ACC112 (cell line): ENCODE measurements around the gene SLC17A7.

ENCODE experiments used
- H2AFZ ChIP-seq: fragments of 200-600 bp; sonication (generic); one replicate; pipeline ENCODE4 v1.6.0; 2017; ENCODE audit warnings: antibody characterized with exemption, low read length; ENCODE audit not compliant: unreplicated experiment
- H3K27ac ChIP-seq: fragments of 200-600 bp; sonication (generic); 2 replicates; pipeline ENCODE4 v1.5.1; 2014; ENCODE audit warnings: low read depth, mild to moderate bottlenecking, antibody characterized with exemption, low read length, moderate library complexity
- H3K27me3 ChIP-seq: fragments of 200-600 bp; sonication (generic); 2 replicates; pipeline ENCODE4 v1.6.1; 2014; ENCODE audit warnings: mild to moderate bottlenecking, antibody characterized with exemption, low read length, moderate library complexity, mixed read lengths; ENCODE audit not compliant: insufficient read depth
- H3K36me3 ChIP-seq: fragments of 200-600 bp; sonication (generic); 2 replicates; pipeline ENCODE4 v1.6.1; 2016; ENCODE audit warnings: mild to moderate bottlenecking, antibody characterized with exemption, low read length, moderate library complexity, mixed read lengths; ENCODE audit not compliant: insufficient read depth
- H3K4me1 ChIP-seq: fragments of 200-600 bp; sonication (generic); one replicate; pipeline ENCODE4 v1.6.1; 2016; ENCODE audit warnings: low read length, mixed read lengths; ENCODE audit not compliant: insufficient read depth, unreplicated experiment, control insufficient read depth
- H3K4me3 ChIP-seq: fragments of 200-600 bp; sonication (generic); 2 replicates; pipeline ENCODE4 v1.5.1; 2014; ENCODE audit warnings: mild to moderate bottlenecking, low read depth, low read length
- H3K79me2 ChIP-seq: fragments of 200-600 bp; sonication (generic); one replicate; pipeline ENCODE4 v1.6.0; 2016; ENCODE audit warnings: low read length; ENCODE audit not compliant: control insufficient read depth, unreplicated experiment, insufficient read depth

The SLC17A7 gene

GRCh38 chr19:49425178-49425577 is 16.1 kb downstream of the SLC17A7 start, which contains the start of gene GFY:
Gene GFY, plus strand, starts transcription at chr19:49425388. Its CDS starts 1,043 bp downstream, at chr19:49426431.
- Histone ChIP-seq H3K27me3 (peaks cover 75% of the 10 kb centered on the region), H2AFZ (no peak within 1 kb of the TSS), H3K79me2 (no peaks in the 10 kb centered on the region), H3K27ac (no peak within 1 kb of the TSS), H3K4me3 (no peak within 1 kb of the TSS), H3K4me1 (peaks cover 13% of the 10 kb centered on the region), H3K36me3 (no peaks in the 10 kb centered on the region)

GRCh38 chr19:49423985-49424303 is 17.4 kb downstream of the SLC17A7 start:
- no peak overlapping the region for H3K4me3 ChIP-seq
- no peak overlapping the region for H3K27ac ChIP-seq
- H3K79me2 ChIP-seq = no peaks in the 10 kb centered on the region
- H3K36me3 ChIP-seq = no peaks in the 10 kb centered on the region
- H2AFZ ChIP-seq = no peak overlapping the region
- peaks cover 13% of the 10 kb centered on the region for H3K4me1 ChIP-seq
- peaks cover 78% of the 10 kb centered on the region for H3K27me3 ChIP-seq

- H3K27me3 ChIP-seq = peaks cover 79% of the 10 kb centered on the region
- H3K36me3 ChIP-seq = no peaks in the 10 kb centered on the region
- H3K4me3 ChIP-seq = peak within 1 kb of the TSS; percentile 65
- no peak within 1 kb of the TSS for H3K27ac ChIP-seq
- H3K79me2 ChIP-seq = no peaks in the 10 kb centered on the region
- H2AFZ ChIP-seq = no peak within 1 kb of the TSS
- H3K4me1 ChIP-seq = peaks cover 13% of the 10 kb centered on the region
Measured at GRCh38 chr19:49423071-49423984, 18.0 kb downstream of the SLC17A7 start, which contains the start of gene PTH2. Gene PTH2, minus strand, starts transcription at chr19:49423441. Its CDS starts 102 bp downstream, at chr19:49423339.

DNA sequence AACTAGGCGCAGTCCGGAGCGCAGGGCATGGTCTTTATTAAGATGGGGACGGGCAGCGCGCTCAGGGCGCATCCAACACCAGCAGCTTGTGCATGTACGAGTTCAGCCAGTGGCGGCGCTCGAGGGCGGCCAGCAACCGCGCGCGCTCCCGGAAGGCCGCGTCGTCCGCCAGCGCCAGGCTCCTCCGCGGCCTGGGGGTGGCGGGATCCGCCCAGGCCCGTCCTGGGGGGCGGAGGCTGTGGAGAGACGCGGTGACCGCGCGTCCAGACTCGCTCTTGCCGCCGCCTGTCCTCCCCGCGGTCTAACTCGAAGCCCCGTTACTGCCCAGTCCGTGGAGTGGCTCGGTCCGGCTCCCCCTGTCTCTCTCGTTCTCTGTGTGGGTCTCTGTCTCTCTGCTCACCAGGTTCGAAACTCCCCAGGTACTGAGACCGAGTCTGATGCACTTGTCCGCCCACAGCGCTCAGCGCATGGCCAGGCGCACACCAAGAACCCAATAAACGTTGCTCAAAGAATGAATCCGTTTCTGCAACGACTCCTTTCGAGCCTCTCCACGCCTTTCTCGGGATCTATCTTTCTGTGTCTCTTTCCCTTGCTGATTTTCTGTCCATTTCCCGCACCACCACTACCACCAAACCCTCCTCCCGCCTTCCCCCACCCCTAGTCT is 18.8 kb downstream of the SLC17A7 start:
- Histone ChIP-seq H3K4me1 (peaks cover 13% of the 10 kb centered on the region), H3K79me2 (no peaks in the 10 kb centered on the region), H3K36me3 (no peaks in the 10 kb centered on the region), H3K4me3 (peak overlapping the region; percentile 65), H3K27me3 (peaks cover 79% of the 10 kb centered on the region), H3K27ac (no peak overlapping the region), H2AFZ (no peak overlapping the region)

DNA sequence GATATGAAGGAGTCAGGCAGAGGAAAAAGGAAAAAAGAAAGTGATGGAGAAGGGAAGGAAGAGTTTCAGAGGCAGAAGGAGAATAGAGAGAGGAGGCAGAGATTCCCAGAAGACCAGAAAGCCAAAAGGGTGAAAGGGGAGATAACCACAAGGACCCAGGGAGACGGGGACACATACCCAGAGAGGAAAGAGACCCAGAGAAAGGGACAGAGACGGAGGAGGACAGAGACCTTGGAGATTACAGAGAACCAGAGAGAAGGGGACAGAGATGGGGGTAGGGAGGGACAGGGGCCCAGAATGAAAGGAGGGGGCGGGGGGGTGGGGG is 19.5 kb downstream of the SLC17A7 start:
- H3K27me3 ChIP-seq = peaks cover 79% of the 10 kb centered on the region
- H3K79me2 ChIP-seq = no peaks in the 10 kb centered on the region
- H3K36me3 ChIP-seq = no peaks in the 10 kb centered on the region
- H3K27ac ChIP-seq = no peak overlapping the region
- no peak overlapping the region for H3K4me3 ChIP-seq
- no peak overlapping the region for H2AFZ ChIP-seq
- H3K4me1 ChIP-seq = peaks cover 13% of the 10 kb centered on the region

DNA sequence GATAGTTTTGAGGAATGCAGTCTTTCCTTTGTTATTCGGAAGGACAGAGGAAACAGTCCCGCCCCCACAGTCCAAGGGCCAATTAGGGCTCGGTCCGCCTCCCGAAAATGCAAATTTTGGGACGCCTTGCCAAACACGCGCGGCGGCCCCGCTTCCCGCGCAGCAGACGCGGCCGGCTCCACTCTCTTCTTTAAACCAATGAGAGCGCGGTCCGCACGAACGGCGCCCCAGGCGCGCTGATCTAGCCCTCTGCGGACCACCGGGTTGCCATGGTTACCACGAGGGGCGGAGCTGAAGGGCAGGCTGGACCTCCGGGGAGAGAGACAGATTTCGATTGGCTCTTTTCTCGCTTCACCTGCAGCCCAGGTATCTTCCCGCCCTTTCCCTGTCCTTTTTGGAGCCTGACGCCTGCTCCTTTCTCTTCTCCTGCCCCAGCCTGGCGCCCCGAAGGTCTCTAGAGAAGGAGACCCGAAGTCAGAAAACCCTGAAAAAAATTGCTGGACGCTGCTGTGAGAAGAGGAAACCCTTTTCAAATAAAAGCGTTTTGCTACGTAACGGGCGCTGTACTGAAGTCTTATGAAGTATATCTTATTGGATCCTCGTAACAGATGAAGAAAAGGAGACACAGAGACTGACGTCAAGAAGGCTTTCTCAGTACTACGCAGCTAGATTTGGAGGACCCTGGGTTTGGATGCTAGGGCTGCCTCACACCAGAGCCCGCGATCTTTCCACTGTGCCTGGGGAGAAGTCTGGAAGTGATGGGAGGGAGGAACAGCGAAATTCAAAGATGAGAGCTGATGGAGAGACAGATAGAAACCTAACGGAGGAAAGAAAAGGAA is 20.1 kb downstream of the SLC17A7 start:
- peak overlapping the region; percentile 56 for H3K4me3 ChIP-seq
- no peaks in the 10 kb centered on the region for H3K36me3 ChIP-seq
- peaks cover 11% of the 10 kb centered on the region for H3K4me1 ChIP-seq
- no peak overlapping the region for H2AFZ ChIP-seq
- H3K27me3 ChIP-seq = peaks cover 73% of the 10 kb centered on the region
- no peak overlapping the region for H3K27ac ChIP-seq
- no peaks in the 10 kb centered on the region for H3K79me2 ChIP-seq

DNA sequence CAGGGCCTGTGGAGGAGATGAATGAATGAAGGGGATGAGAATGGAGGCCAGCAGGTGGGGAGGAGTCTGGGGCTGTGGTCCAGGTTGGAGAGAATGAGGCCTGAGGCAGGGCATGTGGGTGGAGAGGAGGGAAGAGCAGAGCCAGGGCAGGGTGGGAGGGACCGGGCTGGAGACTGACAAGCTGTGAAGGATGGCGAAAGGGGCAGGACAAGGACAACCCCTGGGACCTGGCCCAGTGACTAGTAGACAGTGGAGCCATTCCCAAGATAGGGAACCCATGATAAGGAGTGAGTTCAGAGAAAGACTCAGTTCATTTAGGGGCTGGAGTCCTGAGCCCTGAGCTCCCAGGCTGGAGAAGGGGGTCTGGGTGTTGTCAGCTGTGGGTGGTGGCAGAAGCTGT is 21.1 kb downstream of the SLC17A7 start:
- Histone ChIP-seq H3K4me1 (peaks cover 6% of the 10 kb centered on the region), H3K27me3 (peaks cover 68% of the 10 kb centered on the region)

DNA sequence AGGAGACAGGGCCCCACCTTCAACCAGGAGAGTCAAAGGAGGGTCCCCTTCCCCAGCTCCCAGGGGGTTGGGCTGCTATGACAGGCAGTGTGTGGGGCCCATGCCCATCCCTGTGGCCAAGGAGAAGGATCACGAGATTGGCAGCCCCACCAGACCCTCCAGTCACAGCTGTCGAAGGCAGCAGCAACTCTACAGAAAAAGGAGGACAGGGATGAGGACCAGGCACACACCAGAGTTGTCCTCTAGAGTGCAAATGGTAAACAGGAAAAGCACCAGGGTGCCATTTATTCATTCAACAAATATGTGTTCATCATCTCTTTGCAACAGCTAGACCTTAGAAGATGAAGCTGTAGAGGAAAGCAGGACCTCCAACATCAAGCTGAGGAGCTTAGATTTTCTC is 22.2 kb downstream of the SLC17A7 start:
- peaks cover 6% of the 10 kb centered on the region for H3K4me1 ChIP-seq
- H3K79me2 ChIP-seq = no peaks in the 10 kb centered on the region
- H2AFZ ChIP-seq = no peak overlapping the region
- no peak overlapping the region for H3K4me3 ChIP-seq
- H3K36me3 ChIP-seq = no peaks in the 10 kb centered on the region
- H3K27ac ChIP-seq = no peak overlapping the region
- peaks cover 68% of the 10 kb centered on the region for H3K27me3 ChIP-seq

More for the DNA sequence above, 21.1 kb downstream of the SLC17A7 start:
- H2AFZ ChIP-seq = no peak overlapping the region
- no peaks in the 10 kb centered on the region for H3K36me3 ChIP-seq
- no peak overlapping the region for H3K4me3 ChIP-seq
- no peak overlapping the region for H3K27ac ChIP-seq
- no peaks in the 10 kb centered on the region for H3K79me2 ChIP-seq

- peaks cover 62% of the 10 kb centered on the region for H3K27me3 ChIP-seq
- peaks cover 6% of the 10 kb centered on the region for H3K4me1 ChIP-seq
- H2AFZ ChIP-seq = no peak overlapping the region
- H3K27ac ChIP-seq = no peak overlapping the region
- no peaks in the 10 kb centered on the region for H3K79me2 ChIP-seq
- no peaks in the 10 kb centered on the region for H3K36me3 ChIP-seq
- no peak overlapping the region for H3K4me3 ChIP-seq
Measured at GRCh38 chr19:49418511-49418910, 22.8 kb downstream of the SLC17A7 start.

- Histone ChIP-seq H3K36me3 (no peaks in the 10 kb centered on the region), H2AFZ (no peak overlapping the region), H3K79me2 (no peaks in the 10 kb centered on the region), H3K27ac (no peak overlapping the region), H3K27me3 (peaks cover 49% of the 10 kb centered on the region), H3K4me1 (peaks cover 6% of the 10 kb centered on the region), H3K4me3 (no peak overlapping the region)
Measured at GRCh38 chr19:49417088-49417487, 24.2 kb downstream of the SLC17A7 start.
